Endothelial cell of umbilical vein (primary cell): ENCODE measurements around the gene CHSY1. TPM values are rescaled to one million over a fixed set of nuclear protein-coding genes. Genes with fewer than 3 reads are reported as not detected.

Experiments
- BruUV-seq: library from RNA; stranded (reverse); fragments of 400-500 nt; replicated peaks from 2 replicates; lab custom pipeline; 2021; lab: Mats Ljungman, UMichigan
- CTCF ChIA-PET: fragments of 300-600, 350-600 bp; sonication (Branson Sonifier 250); formaldehyde crosslinking; loops from one replicate; lab custom pipeline; 2021; ENCODE audit warnings: antibody characterized with exemption, inconsistent platforms; lab: Charles Lee
- POLR2A ChIA-PET: fragments of 300-600, 350-600 bp; sonication (Branson Sonifier 250); formaldehyde crosslinking; loops from one replicate; lab custom pipeline; 2021; ENCODE audit warnings: antibody characterized with exemption, inconsistent platforms; lab: Charles Lee
- DNase-seq: peaks from one replicate; pipeline ENCODE4 v3.0.0-alpha.2; 2011; ENCODE audit warnings: low read depth, low spot score
- FAIRE-seq: peaks from 2 replicates; lab custom pipeline; 2011; peaks lifted over from hg19 to GRCh38; lab: Jason Lieb, UNC
- H2AFZ ChIP-seq: 2 replicates; pipeline ENCODE4 v1.6.0; 2012; ENCODE audit warnings: low read depth, low read length, control low read depth, inconsistent platforms
- H3K27ac ChIP-seq: 2 replicates; pipeline ENCODE4 v1.5.1; 2011; ENCODE audit warnings: low read depth, mild to moderate bottlenecking, control low read depth, low read length, moderate library complexity; ENCODE audit not compliant: insufficient read depth
- H3K27me3 ChIP-seq, 2 experiments: 2 replicates each; pipeline versions ENCODE4 v1.6.0 to v1.6.1; 2011; ENCODE audit warnings: low read length in 2 of 2, mixed read lengths in 1 of 2; ENCODE audit not compliant: control insufficient read depth in 2 of 2, insufficient read depth in 2 of 2
- H3K36me3 ChIP-seq, 2 experiments: 2 replicates in 1 of 2; 3 replicates in 1 of 2; pipeline ENCODE4 v1.5.1; 2011; ENCODE audit warnings: low read length in 2 of 2, mild to moderate bottlenecking in 1 of 2, moderate library complexity in 1 of 2; ENCODE audit not compliant: control insufficient read depth in 2 of 2, insufficient read depth in 2 of 2; ENCODE audit errors: extremely low read depth in 1 of 2
- H3K4me1 ChIP-seq: 3 replicates; pipeline ENCODE4 v1.5.1; 2011; ENCODE audit warnings: mild to moderate bottlenecking, low read length; ENCODE audit not compliant: control insufficient read depth, insufficient read depth; ENCODE audit errors: extremely low read depth
- H3K4me2 ChIP-seq: 2 replicates; pipeline ENCODE4 v1.6.1; 2011; ENCODE audit warnings: low read length, control low read depth, mixed read lengths; ENCODE audit not compliant: insufficient read depth
- H3K4me3 ChIP-seq, 3 experiments: fragments of 200-600 bp in 1 of 3; sonication (generic), shearing (Covaris generic) in 1 of 3; replicated peaks in 1 of 3; 2 replicates each; pipeline ENCODE4 v1.5.1; 2011 to 2016; ENCODE audit warnings: control low read depth in 3 of 3, low read length in 3 of 3, mild to moderate bottlenecking in 2 of 3, inconsistent platforms in 1 of 3, low read depth in 1 of 3, moderate library complexity in 1 of 3; ENCODE audit not compliant: insufficient read depth in 1 of 3
- H3K79me2 ChIP-seq: 2 replicates; pipeline ENCODE4 v1.6.0; 2012; ENCODE audit warnings: low read length, inconsistent platforms; ENCODE audit not compliant: control insufficient read depth, insufficient read depth
- H3K9ac ChIP-seq: replicated peaks from 2 replicates; pipeline ENCODE3; 2011; ENCODE audit warnings: low read length, control low read depth; ENCODE audit not compliant: insufficient read depth; ENCODE audit errors: extremely low read depth
- H3K9me1 ChIP-seq: replicated peaks from 3 replicates; pipeline ENCODE4 v1.6.0; 2011; ENCODE audit warnings: mild to moderate bottlenecking, low read length; ENCODE audit not compliant: control insufficient read depth, insufficient read depth; ENCODE audit errors: extremely low read depth
- H3K9me3 ChIP-seq: replicated peaks from 2 replicates; pipeline ENCODE4 v1.5.1; 2012; ENCODE audit warnings: low read length, inconsistent platforms; ENCODE audit not compliant: control insufficient read depth, insufficient read depth
- H4K20me1 ChIP-seq: replicated peaks from 2 replicates; pipeline ENCODE3; 2011; ENCODE audit warnings: mild to moderate bottlenecking, low read length; ENCODE audit not compliant: control insufficient read depth, insufficient read depth; ENCODE audit errors: extremely low read depth
- EZH2 ChIP-seq: IDR thresholded peaks from 2 replicates; pipeline ENCODE4 v1.6.1; 2012; ENCODE audit warnings: borderline replicate concordance, low read depth, mild to moderate bottlenecking, moderate library complexity, low read length, inconsistent platforms; ENCODE audit not compliant: severe bottlenecking
- FOS ChIP-seq: IDR thresholded peaks from 2 replicates; pipeline ENCODE4 v1.6.1; 2011; ENCODE audit warnings: mild to moderate bottlenecking, low read length, moderate library complexity, borderline replicate concordance; ENCODE audit not compliant: insufficient read depth
- GATA2 ChIP-seq: IDR thresholded peaks from 2 replicates; pipeline ENCODE4 v1.7.0; 2011; ENCODE audit warnings: low read depth, mild to moderate bottlenecking, moderate library complexity, mixed read lengths, low read length; ENCODE audit not compliant: insufficient read length, insufficient read depth
- JUN ChIP-seq: IDR thresholded peaks from 2 replicates; pipeline ENCODE4 v1.6.1; 2011; ENCODE audit warnings: borderline replicate concordance, low read depth; ENCODE audit not compliant: insufficient read length, insufficient read depth
- MYC ChIP-seq: IDR thresholded peaks from one replicate; pipeline ENCODE4 v1.6.1; 2011; ENCODE audit warnings: mild to moderate bottlenecking, low read depth, low read length
- POLR2A ChIP-seq: IDR thresholded peaks from 2 replicates; pipeline ENCODE4 v1.6.1; 2012; ENCODE audit warnings: low read depth, mild to moderate bottlenecking, control low read depth, low read length
- POLR2AphosphoS5 ChIP-seq: IDR thresholded peaks from 2 replicates; pipeline ENCODE4 v1.6.1; 2012; ENCODE audit warnings: low read depth, mild to moderate bottlenecking, control low read depth, low read length, moderate library complexity; ENCODE audit not compliant: insufficient read depth
- dilution Hi-C: fragments of 300-500 bp; cut with MboI; formaldehyde crosslinking; loops from one replicate; pipeline ENCODE4 v1.15.0; 2019; ENCODE audit warnings: low sequenced_read_pairs; ENCODE audit not compliant: extremely low pct_ligation_motif_present
- intact Hi-C: fragments of 100-400 bp; cut with micrococcal nuclease; formaldehyde crosslinking; loops from one replicate; pipeline ENCODE4 v1.10.0; 2022
- polyA plus RNA-seq, 4 experiments: library from polyadenylated mRNA; depleted of rRNA in 3 of 4; stranded (reverse) in 3 of 4; unstranded in 1 of 4; fragments of >200 nt; gene quantifications; 2 replicates each; pipeline versions ENCODE4 v1.2.1 to v1.2.3, GENCODE V29; 2011 to 2012; ENCODE audit warnings: missing spikeins in 1 of 4
- total RNA-seq: library from RNA; stranded (reverse); gene quantifications from 2 replicates; pipeline ENCODE4 v1.2.3, GENCODE V29; 2021
- TF ChIP-seq, protein P1 (sequence below): IDR thresholded peaks from 2 replicates; pipeline ENCODE4 v1.6.1; 2011; ENCODE audit not compliant: insufficient read depth, insufficient read length
- TF ChIP-seq, protein P2 (sequence below), 2 donors: IDR thresholded peaks; 1 replicate in 1 of 2; 2 replicates in 1 of 2; pipeline ENCODE4 v1.5.1; 2011; ENCODE audit warnings: low read length in 2 of 2, mild to moderate bottlenecking in 2 of 2, moderate library complexity in 2 of 2, control low read depth in 1 of 2, inconsistent platforms in 1 of 2, low read depth in 1 of 2; ENCODE audit not compliant: insufficient read depth in 1 of 2; ENCODE audit errors: extremely low read depth in 1 of 2

Gene CHSY1
- total and polyA plus RNA-seq, 2 donors (not counting 3 experiments of a cell fraction or from before 2014, with no cell fraction given), result 23.7 to 50.8 TPM

DNA sequence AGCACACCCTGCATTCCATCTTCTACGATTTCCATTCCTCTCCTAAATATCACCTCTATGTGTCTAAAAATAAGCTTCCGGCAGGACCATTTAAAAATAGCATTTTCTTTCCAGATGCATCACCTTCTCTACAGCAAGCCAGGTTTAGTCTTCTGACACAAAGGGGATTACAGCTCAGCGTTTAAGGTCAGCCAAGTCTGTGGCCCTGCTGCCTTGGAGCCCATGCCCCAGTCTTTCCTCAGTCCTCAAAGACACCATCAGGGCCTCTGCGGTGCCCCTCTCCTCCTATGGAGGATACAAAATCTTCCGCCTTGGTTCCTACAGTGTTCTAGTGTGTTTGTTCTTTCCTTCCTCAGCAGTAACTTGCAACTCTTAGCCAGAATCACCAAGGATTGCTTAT is 21.7 kb upstream of the CHSY1 start:
- TF ChIP-seq POLR2AphosphoS5 (no peak), GATA2 (no peak), JUN (no peak), MYC (no peak), POLR2A (no peak), EZH2 (no peak), FOS (no peak)
- TF ChIP-seq, protein P1, sequence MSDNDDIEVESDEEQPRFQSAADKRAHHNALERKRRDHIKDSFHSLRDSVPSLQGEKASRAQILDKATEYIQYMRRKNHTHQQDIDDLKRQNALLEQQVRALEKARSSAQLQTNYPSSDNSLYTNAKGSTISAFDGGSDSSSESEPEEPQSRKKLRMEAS, result no peak
- TF ChIP-seq, protein P2, sequence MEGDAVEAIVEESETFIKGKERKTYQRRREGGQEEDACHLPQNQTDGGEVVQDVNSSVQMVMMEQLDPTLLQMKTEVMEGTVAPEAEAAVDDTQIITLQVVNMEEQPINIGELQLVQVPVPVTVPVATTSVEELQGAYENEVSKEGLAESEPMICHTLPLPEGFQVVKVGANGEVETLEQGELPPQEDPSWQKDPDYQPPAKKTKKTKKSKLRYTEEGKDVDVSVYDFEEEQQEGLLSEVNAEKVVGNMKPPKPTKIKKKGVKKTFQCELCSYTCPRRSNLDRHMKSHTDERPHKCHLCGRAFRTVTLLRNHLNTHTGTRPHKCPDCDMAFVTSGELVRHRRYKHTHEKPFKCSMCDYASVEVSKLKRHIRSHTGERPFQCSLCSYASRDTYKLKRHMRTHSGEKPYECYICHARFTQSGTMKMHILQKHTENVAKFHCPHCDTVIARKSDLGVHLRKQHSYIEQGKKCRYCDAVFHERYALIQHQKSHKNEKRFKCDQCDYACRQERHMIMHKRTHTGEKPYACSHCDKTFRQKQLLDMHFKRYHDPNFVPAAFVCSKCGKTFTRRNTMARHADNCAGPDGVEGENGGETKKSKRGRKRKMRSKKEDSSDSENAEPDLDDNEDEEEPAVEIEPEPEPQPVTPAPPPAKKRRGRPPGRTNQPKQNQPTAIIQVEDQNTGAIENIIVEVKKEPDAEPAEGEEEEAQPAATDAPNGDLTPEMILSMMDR (IDR thresholded peaks at IDR 0.05; ENCODE audit: extremely low read depth in 1 of 2, insufficient read depth in 1 of 2, low read depth in 1 of 2, low read length in 2 of 2), result no peak
- intact Hi-C loops, result no loop called here
- Histone ChIP-seq H3K27me3 (no peaks in the 10 kb centered on the region), H4K20me1 (no peaks in the 10 kb centered on the region), H3K4me2 (no peak overlapping the region), H3K4me1 (peaks cover 11% of the 10 kb centered on the region), H3K9me3 (no peaks in the 10 kb centered on the region), H3K79me2 (peaks cover 19% of the 10 kb centered on the region), H3K4me3 (no peak overlapping the region), H3K27ac (no peak overlapping the region), H3K9me1 (no peaks in the 10 kb centered on the region), H3K9ac (no peak overlapping the region), H3K36me3 (peaks cover 25 to 28% of the 10 kb centered on the region in 2 experiments), H2AFZ (no peak overlapping the region)
- DNase-seq (no peak), FAIRE-seq (no peak)
- ChIA-PET CTCF (interaction anchor here (1.7 to 2.9 kb wide), 2 partner anchors 15 to 265 kb away, joined by 6 to 10 read pairs; no protein-coding TSS in a partner anchor), POLR2A (no interaction called here)
- dilution Hi-C loops, result no loop called here
- BruUV-seq, result no TSS peak
